Measurements from ENCODE around the gene MRTFA.

MRTFA gene

DNA sequence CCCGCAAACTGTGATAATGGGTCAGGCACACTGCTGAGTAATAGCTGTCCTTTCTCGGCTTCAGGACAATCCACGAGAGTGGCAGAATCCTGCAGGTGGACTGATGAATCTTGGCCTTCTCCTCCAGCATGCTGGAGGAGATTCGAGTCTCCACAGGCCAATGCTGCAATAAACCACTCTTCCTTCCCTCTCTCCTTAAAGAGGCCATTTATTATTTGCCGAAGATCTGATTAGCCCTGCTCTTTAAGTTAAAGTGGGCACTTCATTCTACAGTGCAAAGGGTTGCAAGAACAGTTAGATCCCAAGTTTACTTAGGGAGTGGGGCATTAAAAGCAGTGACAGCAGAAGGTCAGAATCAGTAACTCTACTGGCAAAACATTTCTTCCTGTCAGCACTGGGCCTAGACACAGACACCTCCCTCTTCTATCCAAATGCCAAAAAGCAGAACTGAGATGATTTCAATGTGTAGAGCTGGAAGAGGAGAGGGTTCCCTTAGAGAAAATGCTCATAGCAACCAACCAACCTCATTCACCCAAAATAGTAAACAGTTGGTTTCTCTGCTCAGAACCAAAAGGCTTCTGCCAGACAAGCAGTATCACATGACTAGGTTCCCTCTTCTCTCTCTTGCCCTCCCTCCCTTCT, 144.4 kb downstream of the MRTFA start:
- no peak for DNase-seq (ENCODE audit: low spot score)

DNA sequence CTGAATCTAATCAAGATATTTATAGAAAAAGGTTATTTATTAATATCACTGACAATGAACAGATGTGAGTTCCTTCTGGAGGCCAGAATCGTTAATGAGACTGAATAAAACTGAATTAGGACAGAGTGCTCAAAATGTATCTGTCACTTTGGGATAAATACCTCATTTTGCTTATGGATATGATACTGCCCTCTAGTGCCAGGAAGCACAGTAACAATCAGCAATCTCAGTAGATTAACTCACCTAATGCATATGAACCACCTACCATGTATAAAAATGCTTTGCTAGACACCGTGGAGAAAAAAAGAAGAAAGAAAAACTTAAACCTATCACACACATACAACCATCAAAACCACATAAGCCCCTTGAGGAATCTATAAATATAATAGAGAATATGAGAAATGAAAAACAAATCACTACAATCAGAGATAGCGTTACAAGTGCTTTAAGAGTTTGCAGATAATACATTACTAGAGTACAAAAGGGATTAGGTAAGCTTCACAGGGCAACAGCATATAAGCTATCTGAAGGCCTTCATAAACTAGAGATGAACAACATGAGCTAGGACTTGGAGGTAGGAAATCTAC, 148.8 kb downstream of the MRTFA start:
- DNase-seq (ENCODE audit: low spot score): peak; percentile 25

DNA sequence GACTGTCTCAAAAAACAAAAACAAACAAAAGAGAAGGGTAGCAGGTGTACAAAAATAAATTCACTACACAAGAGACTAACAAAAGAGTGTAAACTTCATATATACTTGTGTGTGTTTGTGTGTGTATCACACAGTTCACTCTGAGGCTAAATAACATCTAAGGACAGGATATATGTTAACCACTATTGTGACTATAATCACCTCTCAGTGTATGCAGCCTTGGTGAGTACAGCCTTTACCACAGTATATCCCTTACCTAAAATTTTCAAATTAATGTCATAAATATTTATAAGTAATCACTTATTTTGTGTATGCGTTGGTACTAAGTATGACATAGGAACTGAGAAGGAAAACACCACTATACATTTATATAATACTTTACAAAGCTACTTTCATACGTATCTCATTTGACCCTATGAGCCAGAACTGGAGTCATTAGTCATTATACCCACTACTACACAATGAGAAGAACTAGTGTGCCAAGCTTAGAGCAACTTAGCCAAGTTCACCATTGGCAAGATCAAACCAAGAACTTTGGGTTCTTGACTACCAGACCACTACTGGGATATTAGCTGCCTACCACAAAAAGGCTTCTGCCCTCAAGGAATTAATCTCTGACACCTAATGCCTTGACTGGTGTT, 149.4 kb downstream of the MRTFA start:
- DNase-seq (ENCODE audit: low spot score): no peak

DNA sequence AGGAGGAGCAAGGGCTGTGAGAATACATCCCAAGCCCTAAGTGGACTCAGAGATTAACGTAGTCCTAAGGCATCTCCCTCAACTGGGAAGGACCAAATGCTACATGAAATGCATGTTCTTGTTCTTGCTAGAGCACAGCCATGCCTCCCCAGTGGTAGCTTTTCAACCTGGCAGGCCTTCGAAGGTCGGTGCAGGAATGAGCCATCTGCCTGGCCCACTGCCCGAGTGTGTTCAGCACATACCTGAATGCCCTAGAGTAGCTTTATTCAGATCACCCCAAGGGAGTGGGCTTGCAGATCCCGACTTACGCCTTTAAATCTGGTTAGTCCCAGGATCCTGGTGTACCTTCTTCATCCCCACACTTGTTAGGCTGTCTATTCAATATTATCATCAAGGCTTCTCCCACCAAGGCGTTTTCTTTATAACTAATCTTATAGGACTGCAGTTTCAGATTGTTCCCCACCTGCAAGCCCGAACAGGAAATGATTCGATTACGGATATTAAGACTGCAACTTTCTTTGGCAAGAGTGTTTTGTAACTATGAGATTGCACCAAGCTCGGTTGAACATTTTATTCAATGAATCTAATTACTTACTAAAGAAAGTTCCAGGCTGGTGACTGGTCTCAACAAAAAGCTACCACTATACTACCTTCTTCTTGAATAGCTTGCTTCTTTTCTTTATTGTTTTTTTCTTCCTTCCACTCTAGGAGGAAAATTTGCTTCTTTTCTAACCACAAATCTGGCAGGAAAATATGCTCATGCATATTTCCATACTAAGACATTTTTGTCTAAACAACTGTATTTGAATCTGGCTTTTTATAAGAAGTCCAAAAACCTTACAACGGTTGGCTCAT, 150.5 kb downstream of the MRTFA start:
- peak; percentile 14 for DNase-seq (ENCODE audit: low spot score)

DNA sequence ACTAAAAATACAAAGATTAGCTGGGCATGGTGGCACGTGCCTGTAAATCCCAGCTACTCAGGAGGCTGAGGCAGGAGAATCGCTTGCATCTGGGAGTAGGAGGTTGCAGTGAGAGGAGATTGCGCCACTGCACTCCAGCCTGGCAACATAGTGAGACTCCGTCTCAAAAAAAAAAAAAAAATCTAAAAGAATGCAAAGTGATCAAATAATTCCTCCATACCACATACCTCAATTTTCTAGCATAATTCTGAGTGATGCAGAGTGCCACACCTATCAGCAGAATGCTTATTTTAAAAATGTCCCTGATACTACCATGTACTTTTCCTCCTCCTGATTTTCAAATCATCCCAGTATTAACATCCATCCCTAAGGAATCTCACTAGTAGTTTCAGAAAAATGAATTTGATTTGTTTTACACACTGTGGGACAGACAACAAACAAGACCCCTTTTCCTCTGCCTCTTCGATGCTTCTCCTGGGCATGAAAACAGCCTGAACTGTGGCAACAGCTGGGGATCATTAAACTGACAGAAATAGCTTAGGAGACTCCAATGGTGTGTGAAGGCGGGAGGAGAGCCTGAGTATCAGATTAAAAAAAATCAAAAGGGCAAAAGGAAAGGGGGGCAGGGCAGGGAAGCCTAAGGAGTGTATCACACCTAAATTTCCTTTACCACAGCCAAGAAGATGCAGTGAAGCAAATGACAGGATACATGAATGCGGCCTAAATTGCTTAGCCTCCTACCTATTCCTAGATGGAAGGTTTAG, 151.4 kb downstream of the MRTFA start:
- peak; percentile 52 for DNase-seq (ENCODE audit: low spot score)

DNA sequence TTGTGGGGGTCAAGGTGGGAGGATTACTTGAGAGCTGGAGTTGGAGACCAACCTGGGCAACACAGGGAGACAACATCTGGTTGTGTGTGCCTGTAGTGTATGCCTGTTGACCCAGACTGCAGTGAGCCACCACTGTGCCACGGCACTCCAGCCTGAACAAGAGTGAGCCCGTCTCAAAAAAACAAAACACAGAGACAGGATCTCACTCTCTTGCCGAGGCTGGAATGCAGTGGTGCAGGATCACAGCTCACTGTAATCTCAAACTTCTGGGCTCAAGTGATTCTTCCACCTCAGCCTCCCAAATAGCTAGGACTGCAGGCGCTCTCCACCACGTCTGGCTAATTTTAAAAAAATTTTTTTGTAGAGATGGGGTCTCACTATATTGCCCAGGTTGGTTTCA, 153.6 kb downstream of the MRTFA start:
- DNase-seq (ENCODE audit: low spot score): no peak

DNA sequence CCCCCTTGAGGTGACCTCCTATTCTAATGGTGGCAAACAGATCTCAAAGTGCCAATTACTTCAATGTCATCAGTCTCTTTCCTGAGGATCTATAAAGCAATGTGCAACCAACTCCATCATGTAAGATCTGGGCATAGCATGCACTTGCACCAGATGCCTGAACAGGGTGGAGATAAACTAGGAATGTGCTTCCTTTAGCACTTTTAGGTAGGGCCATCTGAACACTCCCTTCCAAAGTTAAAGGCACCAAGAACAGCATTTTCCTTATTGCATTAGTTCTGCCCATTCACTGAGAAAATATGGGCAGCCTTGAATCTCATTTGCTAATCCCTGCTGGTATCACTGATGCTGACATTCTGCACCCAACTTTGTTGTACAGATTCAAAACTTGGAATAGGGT, 154.1 kb downstream of the MRTFA start:
- no peak for DNase-seq (ENCODE audit: low spot score)

DNA sequence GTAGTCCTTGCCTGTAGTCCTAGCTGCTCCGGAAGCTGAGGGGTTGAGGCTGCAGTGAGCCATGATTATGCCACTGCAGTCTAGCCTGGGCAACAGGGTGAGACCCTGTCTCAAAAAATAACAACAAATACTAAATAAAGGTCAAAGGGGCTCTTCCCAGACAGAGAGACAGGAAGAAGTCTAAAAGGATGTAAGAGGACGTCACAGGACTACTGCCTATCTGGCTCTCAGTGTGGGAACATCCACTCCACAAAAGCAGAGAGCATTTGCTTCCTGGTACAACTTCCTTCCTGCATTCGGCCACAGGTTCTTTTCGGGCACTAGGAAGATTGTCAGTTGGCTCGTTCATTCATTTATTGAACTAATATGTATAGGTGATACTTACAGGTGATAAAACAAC, 155.5 kb downstream of the MRTFA start:
- DNase-seq (ENCODE audit: low spot score): no peak

DNA sequence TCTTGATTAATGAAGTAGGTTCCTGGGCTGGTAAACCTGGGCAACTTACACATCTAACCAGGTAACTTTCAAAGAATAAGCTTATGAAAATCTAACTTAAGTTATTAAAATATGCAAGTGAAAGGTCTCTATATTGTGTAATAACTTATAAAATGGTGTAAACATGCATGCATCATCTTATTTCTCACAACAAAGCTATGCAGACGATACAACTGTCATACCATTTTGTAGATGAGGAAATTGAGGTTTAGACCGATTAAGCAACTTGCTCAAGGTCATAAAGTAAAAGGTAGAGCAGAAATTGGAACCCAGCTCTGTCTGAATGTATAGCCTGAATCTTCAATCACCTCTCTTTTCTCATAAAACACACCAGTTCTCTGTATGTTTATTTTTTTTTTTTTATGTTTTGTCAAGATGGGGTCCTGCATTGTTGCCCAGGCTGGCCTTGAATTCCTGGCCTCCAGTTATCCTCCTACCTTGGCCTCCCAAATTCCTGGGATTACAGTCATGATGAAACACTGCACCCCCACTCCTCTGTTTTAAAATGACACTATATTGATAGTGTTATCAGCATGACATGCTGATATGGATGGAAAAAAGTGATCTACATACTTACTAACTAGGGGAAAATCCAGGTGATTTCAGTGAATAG, 156.5 kb downstream of the MRTFA start:
- no peak for DNase-seq (ENCODE audit: low spot score)

DNA sequence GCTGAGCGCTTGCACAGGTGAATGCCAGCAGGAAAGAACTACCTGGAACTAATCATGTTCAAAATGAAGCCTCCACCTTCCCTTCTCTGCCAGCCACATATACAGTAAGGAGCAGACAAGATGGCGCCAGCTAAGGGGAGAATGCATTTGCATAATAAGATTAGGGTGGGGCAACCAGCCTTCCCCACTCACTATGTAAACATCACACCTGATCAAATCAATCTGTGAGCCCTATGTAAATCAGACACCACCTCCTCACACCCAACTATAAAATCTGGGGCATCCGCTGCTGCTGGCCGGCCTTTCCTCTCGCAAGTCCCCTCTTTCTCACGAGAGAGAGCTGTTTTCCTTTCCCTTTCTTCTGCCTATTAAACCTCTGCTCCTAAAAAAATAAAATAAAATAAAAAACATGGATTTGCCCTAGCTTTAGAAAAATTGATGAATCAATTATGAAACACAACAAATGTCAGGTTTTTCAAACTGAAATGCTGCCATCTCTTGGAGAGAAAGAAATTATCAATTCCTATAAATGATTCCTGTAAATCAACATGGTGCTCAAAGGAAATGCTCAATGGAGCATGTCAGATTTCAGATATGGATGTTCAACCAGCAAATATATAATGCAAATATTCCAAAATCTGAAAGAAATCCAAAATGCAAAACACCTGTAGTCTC, 157.3 kb downstream of the MRTFA start:
- DNase-seq (ENCODE audit: low spot score): no peak

DNA sequence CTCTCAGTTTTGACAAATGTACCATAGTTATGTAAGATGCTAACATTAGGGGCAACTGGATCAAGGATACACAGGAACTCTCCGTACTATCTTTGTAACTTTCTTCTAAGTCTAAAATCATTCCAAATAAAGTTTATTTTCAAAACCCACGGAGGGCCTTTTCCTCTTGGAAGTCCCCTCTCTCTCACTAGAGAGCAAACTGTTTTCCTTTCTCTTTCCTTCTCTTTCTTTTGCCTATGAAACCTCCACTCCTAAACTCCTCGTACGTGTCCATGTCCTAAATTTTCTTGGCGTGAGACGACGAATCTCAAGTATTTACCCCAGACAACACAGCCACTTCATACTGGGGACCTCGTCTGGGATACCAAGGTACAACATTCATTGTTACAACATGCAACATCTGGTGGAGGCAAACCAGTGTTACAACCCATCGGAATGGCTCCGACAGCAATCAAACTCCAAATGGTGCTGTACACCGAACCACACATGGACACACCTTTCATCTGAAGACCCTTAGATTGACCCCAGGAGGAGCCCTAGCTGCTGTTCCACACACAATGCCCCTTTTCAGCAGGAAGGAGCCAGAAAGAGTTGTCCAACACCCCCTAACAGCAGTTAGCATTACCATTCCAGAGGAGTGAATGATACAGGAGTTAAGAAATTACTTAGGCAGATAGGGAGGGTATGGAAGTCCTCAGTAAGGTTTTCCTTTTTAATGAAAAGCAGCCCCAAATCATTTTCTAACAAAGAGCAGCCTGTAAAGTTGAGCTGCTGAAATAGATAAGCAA, 158.0 kb downstream of the MRTFA start:
- DNase-seq (ENCODE audit: low spot score): no peak

DNA sequence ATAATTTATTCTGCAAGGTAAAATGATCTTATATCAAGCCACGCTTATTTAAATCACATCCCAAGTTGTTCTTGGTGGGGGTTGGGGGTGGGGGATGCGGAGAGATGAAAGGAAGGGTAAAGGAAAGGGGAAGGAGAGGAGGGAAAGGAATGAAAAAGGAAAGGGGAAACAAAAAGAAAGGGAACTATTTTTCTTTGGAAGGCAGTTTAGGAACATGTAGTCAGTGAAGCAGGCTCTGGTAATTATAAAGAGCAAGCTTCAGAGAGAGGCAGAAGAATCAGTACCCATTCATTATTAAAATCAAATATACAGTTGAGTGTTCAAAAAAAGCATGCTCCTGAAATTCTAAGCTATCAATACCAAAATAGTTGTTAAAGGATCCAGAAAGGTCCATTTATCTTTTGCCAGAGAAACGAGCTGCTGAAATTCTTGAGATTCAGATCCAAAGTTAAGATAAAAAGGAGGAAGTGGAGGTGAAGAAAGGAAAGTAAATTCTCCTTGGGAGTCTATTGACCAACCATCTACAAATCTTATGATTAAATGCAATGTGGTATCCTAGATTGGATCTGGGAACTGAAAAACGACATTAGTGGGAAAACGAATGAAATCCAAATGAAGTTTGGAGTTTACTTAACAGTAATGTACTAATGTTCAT, 158.7 kb downstream of the MRTFA start:
- DNase-seq (ENCODE audit: low spot score): no peak

DNA sequence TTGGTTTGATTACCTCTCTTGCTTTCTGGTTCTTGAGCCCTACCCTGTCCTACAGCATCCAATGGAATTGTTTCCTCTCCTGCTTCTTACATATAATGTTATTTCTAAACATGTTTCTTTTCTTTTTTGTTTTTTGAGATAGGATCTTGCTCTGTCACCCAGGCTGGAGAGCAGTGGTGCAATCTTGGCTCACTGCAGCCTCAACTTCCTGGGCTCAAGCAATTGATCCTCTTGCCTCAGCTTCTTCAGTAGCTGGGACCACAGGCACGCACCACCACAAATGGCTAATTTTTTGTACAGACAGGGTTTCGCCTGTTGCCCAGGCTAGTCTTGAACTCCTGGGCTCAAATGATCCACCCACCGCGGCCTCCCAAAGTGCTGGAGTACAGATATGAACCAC, 160.2 kb downstream of the MRTFA start:
- DNase-seq (ENCODE audit: low spot score): no peak

DNA sequence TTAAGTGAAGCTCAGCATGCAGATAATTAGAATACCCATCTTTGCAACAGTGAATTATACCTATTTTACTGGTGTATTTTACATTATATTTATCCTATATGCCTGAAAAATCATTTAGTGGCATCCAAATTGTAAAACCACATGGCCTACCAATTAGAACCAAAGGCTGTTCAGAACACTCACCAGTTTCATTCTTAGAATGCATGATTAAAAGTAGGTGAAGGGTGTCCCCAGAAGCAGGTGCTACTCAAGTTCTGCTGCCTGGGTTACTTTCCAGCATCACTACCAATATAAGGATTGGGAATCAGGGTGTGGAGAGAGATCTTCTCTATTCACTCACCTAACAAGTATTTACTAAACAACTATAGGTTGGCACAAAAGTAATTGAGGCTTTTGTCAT, 162.8 kb downstream of the MRTFA start:
- DNase-seq (ENCODE audit: low spot score): no peak

DNA sequence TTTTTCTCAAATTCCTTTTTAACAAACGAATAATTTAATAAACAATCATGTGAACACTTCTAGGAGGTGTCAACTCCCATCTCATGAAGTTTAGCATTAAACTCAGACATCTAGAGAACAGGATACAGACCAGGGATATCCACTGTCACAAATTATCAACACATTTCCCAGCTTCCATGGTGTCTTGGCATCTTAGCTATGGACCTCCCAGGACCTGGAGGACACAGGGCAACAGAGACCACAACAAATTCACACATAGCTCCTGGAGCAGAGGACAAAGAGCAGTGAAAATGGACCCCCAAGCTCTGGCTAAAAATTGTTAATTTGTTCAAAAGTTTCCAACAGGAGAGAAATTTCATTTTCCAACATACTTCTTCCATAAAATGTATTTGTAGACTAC, 163.9 kb downstream of the MRTFA start:
- no peak for DNase-seq (ENCODE audit: low spot score)

DNA sequence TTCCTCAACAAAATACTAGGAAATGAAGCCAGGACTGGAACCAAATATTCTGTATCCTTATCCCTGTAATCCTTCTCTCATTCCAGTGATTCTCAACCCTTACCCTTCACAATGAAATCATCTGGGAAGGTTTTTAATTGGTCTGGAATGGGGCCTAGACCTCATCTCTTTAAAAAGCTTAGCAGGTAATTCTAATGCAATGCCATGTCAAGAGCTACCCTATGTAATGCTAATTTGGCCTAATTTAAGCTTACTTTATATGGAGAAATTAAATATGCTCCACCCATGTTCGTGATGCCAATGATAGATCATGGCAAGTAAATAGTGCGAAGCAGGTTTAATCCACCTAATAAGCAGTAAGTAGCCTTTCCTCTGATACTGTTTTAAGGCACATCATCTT, 164.5 kb downstream of the MRTFA start:
- no peak for DNase-seq (ENCODE audit: low spot score)

DNA sequence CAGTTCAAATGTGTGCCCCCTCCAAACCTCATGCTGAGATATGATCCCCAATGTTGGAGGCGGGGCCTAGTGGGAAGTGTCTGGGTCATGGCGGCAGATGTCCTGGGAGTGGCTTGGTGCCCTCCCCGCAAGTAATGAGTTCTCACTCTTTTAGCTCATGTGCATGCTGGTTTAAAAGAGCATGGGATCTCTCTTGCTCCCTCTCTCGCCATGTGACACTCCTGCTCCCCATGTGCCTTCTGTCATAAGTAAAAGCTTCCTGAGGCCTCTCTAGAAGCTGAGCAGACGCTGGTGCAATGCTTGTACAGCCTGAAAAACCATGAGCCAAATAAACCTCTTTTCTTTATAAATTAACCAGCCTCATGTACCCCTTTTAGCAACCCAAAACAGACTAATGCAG, 167.3 kb downstream of the MRTFA start:
- DNase-seq (ENCODE audit: low spot score): no peak

DNA sequence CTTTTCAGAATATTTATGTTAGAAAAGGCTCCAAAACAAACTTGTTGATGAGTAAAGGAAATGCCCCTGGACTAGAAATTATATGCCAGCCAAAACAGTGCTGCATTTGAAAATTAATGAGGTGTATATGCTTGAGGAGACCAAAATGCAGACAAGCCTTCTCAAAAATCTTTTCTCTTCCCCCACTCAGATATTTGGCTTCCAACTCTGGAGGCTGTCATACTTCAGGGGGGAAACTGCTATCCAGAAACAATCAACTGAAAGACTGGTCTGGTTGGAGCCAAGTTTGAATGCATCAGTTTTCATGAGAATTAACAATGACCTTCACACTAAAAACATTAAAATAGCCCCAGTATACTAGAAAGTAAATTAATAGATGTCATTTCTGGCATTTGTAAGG, 167.9 kb downstream of the MRTFA start:
- DNase-seq (ENCODE audit: low spot score): no peak

DNA sequence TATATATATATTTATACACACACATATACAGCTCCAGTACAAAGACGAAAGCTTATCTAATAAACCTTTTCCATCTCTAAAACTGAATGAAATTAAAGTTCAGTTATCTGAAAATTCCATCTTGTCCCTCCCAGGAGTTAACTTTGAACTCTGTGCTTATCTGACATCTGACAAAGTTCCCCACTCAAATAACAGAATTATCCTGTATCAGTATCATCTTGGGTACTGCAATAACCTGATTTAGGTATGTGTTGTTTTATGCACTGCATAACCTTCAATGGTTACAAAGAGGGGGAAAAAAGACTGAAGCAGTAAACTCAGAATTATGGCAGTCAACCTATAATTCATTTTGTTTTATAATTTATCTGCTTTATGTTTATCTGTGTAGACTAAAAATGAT, 169.5 kb downstream of the MRTFA start:
- DNase-seq (ENCODE audit: low spot score): no peak

DNA sequence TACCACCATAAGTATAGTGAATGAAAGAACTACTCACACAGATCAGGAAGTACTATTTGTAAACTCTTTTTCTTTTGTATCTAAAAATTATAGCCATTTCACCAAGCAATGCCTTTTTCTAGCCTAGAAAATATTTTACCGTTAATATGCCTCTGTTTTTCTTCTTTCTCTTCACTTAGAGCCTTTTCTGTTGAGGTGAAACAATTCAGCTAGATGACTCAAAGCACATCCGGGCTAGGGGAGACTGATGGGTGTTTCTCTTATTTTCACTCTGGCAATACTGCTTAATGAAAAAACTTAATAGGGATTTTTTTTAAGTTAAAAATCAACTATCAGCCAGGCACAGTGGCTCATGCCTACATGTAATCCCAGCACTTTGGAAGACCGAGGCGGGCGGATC, 172.8 kb downstream of the MRTFA start:
- DNase-seq (ENCODE audit: low spot score): no peak
